Keratinocyte (primary cell): ENCODE results near the gene SPDYE3. TPM values are rescaled to one million over a fixed set of nuclear protein-coding genes. Genes with fewer than 3 reads are reported as not detected.

ENCODE experiments used
- DNase-seq: peaks from one replicate; pipeline ENCODE4 v3.0.0-alpha.2; 2011; ENCODE audit warnings: low read depth, missing footprints, low spot score
- FAIRE-seq: peaks from 2 replicates; lab custom pipeline; 2011; peaks lifted over from hg19 to GRCh38; lab: Jason Lieb, UNC
- H2AFZ ChIP-seq: 2 replicates; pipeline ENCODE4 v1.6.0; 2012; ENCODE audit warnings: low read length, control low read depth, inconsistent platforms; ENCODE audit not compliant: control insufficient read depth
- H3K27ac ChIP-seq: 2 replicates; pipeline ENCODE4 v1.5.1; 2011; ENCODE audit warnings: low read length; ENCODE audit not compliant: control insufficient read depth, insufficient read depth
- H3K27me3 ChIP-seq: 3 replicates; pipeline ENCODE4 v1.6.0; 2011; ENCODE audit warnings: low read length; ENCODE audit not compliant: control insufficient read depth, insufficient read depth; ENCODE audit errors: extremely low read depth
- H3K36me3 ChIP-seq, 2 experiments: 2 replicates in 1 of 2; 3 replicates in 1 of 2; pipeline ENCODE4 v1.5.1; 2011; ENCODE audit warnings: low read length in 2 of 2, mild to moderate bottlenecking in 1 of 2; ENCODE audit not compliant: control insufficient read depth in 2 of 2, insufficient read depth in 2 of 2; ENCODE audit errors: extremely low read depth in 1 of 2
- H3K4me1 ChIP-seq: 3 replicates; pipeline ENCODE4 v1.5.1; 2011; ENCODE audit warnings: low read length; ENCODE audit not compliant: control insufficient read depth, insufficient read depth; ENCODE audit errors: extremely low read depth
- H3K4me2 ChIP-seq: 3 replicates; pipeline ENCODE4 v1.6.0; 2011; ENCODE audit warnings: low read depth, low read length; ENCODE audit not compliant: control insufficient read depth, insufficient read depth; ENCODE audit errors: extremely low read depth
- H3K4me3 ChIP-seq, 3 experiments: fragments of 200-600 bp in 1 of 3; sonication (generic) in 1 of 3; 2 replicates in 2 of 3; 3 replicates in 1 of 3; pipeline ENCODE4 v1.5.1; 2011 to 2016; ENCODE audit warnings: low read length in 3 of 3, mild to moderate bottlenecking in 3 of 3, control low read depth in 2 of 3, inconsistent platforms in 1 of 3, low read depth in 1 of 3, mixed read lengths in 1 of 3, mixed run types in 1 of 3, moderate library complexity in 1 of 3; ENCODE audit not compliant: control insufficient read depth in 2 of 3, insufficient read depth in 2 of 3; ENCODE audit errors: extremely low read depth in 1 of 3
- H3K79me2 ChIP-seq: 2 replicates; pipeline ENCODE4 v1.6.0; 2012; ENCODE audit warnings: low read length; ENCODE audit not compliant: control insufficient read depth, insufficient read depth
- H3K9ac ChIP-seq: 3 replicates; pipeline ENCODE4 v1.6.0; 2011; ENCODE audit warnings: low read length; ENCODE audit not compliant: control insufficient read depth, insufficient read depth; ENCODE audit errors: extremely low read depth
- H3K9me1 ChIP-seq: 3 replicates; pipeline ENCODE4 v1.6.0; 2011; ENCODE audit warnings: low read length; ENCODE audit not compliant: control insufficient read depth, insufficient read depth; ENCODE audit errors: extremely low read depth
- H3K9me3 ChIP-seq: 2 replicates; pipeline ENCODE4 v1.5.1; 2012; ENCODE audit warnings: low read depth, low read length; ENCODE audit not compliant: control insufficient read depth
- H4K20me1 ChIP-seq: 3 replicates; pipeline ENCODE4 v1.6.0; 2011; ENCODE audit warnings: low read length; ENCODE audit not compliant: control insufficient read depth, insufficient read depth; ENCODE audit errors: extremely low read depth
- EZH2 ChIP-seq: IDR thresholded peaks from one replicate; pipeline ENCODE4 v1.6.1; 2012; ENCODE audit warnings: inconsistent platforms, mild to moderate bottlenecking, low read length, moderate library complexity
- dilution Hi-C: fragments of 300-500 bp; cut with MboI; formaldehyde crosslinking; loops from one replicate; pipeline ENCODE4 v1.7.0; 2020; ENCODE audit warnings: low sequenced_read_pairs; ENCODE audit not compliant: extremely low pct_ligation_motif_present
- polyA plus RNA-seq, 5 experiments: library from polyadenylated mRNA; depleted of rRNA in 3 of 5; stranded (reverse) in 3 of 5; stranded (forward) in 1 of 5; unstranded in 1 of 5; fragments of >200 nt; gene quantifications; 1 replicate in 1 of 5; 2 replicates in 3 of 5; 3 replicates in 1 of 5; pipeline versions ENCODE4 v1.2.1 to v1.2.3, GENCODE V29; 2011 to 2012; ENCODE audit warnings: missing spikeins in 2 of 5, low read depth in 1 of 5, low replicate concordance in 1 of 5
- TF ChIP-seq, protein P1 (sequence below), 3 experiments: IDR thresholded peaks in 1 of 3; conservative IDR thresholded peaks in 1 of 3; optimal IDR thresholded peaks in 1 of 3; 2 replicates in 2 of 3; 3 replicates in 1 of 3; pipeline versions ENCODE3 to v1.5.1; 2011; ENCODE audit warnings: low read length in 3 of 3, mild to moderate bottlenecking in 3 of 3, moderate library complexity in 2 of 3, control low read depth in 1 of 3, inconsistent platforms in 1 of 3; ENCODE audit not compliant: insufficient read depth in 2 of 3; ENCODE audit errors: extremely low read depth in 1 of 3

SPDYE3 gene
- polyA plus RNA-seq, 1 donor (not counting 4 experiments of a cell fraction or from before 2014, with no cell fraction given): not detected

DNA sequence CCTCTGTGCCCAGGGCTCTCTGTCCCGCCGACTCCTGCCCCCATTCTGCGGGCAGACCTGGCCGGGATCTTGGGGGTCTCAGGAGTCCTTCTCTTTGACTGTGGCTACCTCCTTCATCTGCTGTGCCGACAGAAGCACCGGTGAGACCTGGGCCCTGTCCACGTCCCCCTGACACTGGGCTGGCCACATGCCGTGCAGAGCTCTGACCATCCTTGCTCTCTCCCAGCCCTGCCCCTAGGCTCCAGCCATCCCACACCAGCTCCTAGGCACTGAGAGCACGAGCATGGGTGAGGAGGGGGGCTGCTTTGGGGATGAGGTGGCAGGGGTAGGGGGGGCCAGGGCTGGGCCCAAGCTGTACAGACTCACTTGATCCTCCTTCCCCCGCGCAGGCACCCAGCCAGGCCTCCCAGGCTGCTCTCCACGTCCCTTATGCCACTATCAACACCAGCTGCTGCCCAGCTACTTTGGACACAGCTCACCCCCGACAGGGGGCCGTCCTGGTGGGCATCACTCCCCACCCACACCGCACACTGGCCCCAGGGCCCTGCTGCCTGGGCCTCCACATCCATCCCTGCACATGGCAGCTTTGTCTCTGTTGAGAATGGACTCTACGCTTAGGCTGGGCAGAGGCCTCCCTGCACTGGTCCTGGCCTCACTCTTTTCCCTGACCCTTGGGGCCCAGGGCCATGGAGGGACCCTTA is 45.6 kb downstream of the SPDYE3 start:
- H3K36me3 ChIP-seq: peaks cover 40 to 54% of the 10 kb centered on the region in 2 experiments
- FAIRE-seq (no peak), DNase-seq (no peak)
- H3K9me3 ChIP-seq: no peaks in the 10 kb centered on the region
- peaks cover 5% of the 10 kb centered on the region for H3K79me2 ChIP-seq
- no peaks in the 10 kb centered on the region for H3K27me3 ChIP-seq
- TF ChIP-seq, protein P1, sequence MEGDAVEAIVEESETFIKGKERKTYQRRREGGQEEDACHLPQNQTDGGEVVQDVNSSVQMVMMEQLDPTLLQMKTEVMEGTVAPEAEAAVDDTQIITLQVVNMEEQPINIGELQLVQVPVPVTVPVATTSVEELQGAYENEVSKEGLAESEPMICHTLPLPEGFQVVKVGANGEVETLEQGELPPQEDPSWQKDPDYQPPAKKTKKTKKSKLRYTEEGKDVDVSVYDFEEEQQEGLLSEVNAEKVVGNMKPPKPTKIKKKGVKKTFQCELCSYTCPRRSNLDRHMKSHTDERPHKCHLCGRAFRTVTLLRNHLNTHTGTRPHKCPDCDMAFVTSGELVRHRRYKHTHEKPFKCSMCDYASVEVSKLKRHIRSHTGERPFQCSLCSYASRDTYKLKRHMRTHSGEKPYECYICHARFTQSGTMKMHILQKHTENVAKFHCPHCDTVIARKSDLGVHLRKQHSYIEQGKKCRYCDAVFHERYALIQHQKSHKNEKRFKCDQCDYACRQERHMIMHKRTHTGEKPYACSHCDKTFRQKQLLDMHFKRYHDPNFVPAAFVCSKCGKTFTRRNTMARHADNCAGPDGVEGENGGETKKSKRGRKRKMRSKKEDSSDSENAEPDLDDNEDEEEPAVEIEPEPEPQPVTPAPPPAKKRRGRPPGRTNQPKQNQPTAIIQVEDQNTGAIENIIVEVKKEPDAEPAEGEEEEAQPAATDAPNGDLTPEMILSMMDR (optimal IDR thresholded peaks at IDR 0.05 in 1 of 3, IDR thresholded peaks at IDR 0.05 in 1 of 3, conservative IDR thresholded peaks at IDR 0.05 in 1 of 3; ENCODE audit: extremely low read depth in 1 of 3, insufficient read depth in 2 of 3, low read length in 3 of 3): no peak
- no peak for TF ChIP-seq EZH2
- H3K27ac ChIP-seq: no peak overlapping the region
- dilution Hi-C loops: no loop called here
- no peak overlapping the region for H3K4me3 ChIP-seq
- H3K4me2 ChIP-seq: no peak overlapping the region
- H3K9ac ChIP-seq: no peak overlapping the region
- no peak overlapping the region for H2AFZ ChIP-seq
- H3K4me1 ChIP-seq: no peaks in the 10 kb centered on the region
- no peaks in the 10 kb centered on the region for H3K9me1 ChIP-seq
- peaks cover 2% of the 10 kb centered on the region for H4K20me1 ChIP-seq

DNA sequence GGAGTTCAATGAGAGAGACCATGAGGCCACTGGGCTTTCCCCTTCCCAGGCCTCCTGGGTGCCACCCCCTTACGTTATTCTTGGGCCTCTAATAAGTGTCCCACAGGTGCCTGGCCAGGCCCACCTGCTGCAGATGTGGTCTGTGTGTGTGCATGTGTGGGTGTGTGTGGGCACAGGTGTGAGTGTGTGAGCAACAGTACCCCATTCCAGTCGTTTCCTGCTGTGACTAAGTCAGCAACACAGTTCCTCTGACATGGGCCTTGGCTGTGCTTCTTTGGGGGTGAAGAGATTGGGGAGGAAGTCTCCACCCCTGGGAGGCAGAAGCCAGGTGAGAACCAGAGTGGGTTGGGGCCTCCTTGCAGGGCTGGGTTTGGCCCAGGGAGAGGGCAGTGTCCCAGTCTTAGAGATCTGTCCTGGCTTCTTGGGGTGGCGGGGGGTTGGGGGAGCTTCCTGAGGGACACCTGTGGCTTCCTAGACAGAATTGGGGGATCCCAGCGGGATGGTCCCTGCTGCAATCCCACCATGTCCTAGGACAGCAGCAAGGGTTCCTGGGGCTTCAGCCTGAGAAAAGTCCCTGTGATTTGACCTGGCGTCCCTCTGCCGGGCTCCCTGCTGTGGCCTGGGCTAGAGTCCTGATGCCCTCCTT is 46.3 kb downstream of the SPDYE3 start:
- Histone ChIP-seq H3K27ac (no peak overlapping the region), H3K36me3 (peaks cover 45 to 57% of the 10 kb centered on the region in 2 experiments), H4K20me1 (peaks cover 2% of the 10 kb centered on the region), H3K4me3 (no peak overlapping the region), H3K4me2 (no peak overlapping the region), H3K9me3 (no peaks in the 10 kb centered on the region), H2AFZ (no peak overlapping the region), H3K9me1 (no peaks in the 10 kb centered on the region), H3K4me1 (no peaks in the 10 kb centered on the region), H3K9ac (no peak overlapping the region), H3K79me2 (peaks cover 5% of the 10 kb centered on the region), H3K27me3 (no peaks in the 10 kb centered on the region)
- FAIRE-seq (no peak), DNase-seq (no peak)
- dilution Hi-C loops: no loop called here
- no peak for TF ChIP-seq EZH2
- TF ChIP-seq, protein P1 (optimal IDR thresholded peaks at IDR 0.05 in 1 of 3, IDR thresholded peaks at IDR 0.05 in 1 of 3, conservative IDR thresholded peaks at IDR 0.05 in 1 of 3; ENCODE audit: extremely low read depth in 1 of 3, insufficient read depth in 2 of 3, low read length in 3 of 3): no peak
